ENCODE measurements around the gene BRMS1.

DNA sequence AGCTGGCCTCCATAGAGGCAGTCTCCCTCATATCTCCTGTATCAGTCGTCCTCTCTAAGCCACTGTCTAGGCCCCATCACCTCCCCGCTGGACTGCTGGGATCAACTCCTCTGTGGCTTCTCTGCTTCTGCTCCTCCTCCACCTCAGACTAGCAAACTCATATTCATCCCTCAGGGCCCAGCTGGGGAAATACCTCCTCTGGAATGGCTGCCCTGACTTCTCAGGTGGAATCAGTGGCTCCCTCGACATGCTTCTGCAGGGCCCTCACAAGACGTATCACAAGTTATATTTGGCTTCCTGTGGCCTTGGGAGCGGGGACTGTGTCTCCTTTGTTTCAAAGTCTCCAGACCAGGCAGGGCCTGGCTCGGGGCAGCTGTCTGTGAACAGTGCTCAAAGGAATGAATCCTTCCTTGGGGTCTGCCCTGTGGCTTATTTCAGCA, 16.6 kb upstream of the BRMS1 start:
- TF ChIP-seq POLR2AphosphoS5 (IDR thresholded peaks at IDR 0.05; ENCODE audit: borderline replicate concordance, low read depth, low read length) (peak; percentile 72), EZH2 (IDR thresholded peaks at IDR 0.05) (no peak)

Measured in SK-N-MC (cell line).